ENCODE results near the gene ARSI. TPM values are rescaled to one million over a fixed set of nuclear protein-coding genes. Genes with fewer than 3 reads are reported as not detected.
A peak's percentile ranks its signal among the peaks of the same experiment; 100 is the strongest.

The ARSI gene
- total RNA-seq, 1 donor from 2014 or later, result 2.2 TPM

DNA sequence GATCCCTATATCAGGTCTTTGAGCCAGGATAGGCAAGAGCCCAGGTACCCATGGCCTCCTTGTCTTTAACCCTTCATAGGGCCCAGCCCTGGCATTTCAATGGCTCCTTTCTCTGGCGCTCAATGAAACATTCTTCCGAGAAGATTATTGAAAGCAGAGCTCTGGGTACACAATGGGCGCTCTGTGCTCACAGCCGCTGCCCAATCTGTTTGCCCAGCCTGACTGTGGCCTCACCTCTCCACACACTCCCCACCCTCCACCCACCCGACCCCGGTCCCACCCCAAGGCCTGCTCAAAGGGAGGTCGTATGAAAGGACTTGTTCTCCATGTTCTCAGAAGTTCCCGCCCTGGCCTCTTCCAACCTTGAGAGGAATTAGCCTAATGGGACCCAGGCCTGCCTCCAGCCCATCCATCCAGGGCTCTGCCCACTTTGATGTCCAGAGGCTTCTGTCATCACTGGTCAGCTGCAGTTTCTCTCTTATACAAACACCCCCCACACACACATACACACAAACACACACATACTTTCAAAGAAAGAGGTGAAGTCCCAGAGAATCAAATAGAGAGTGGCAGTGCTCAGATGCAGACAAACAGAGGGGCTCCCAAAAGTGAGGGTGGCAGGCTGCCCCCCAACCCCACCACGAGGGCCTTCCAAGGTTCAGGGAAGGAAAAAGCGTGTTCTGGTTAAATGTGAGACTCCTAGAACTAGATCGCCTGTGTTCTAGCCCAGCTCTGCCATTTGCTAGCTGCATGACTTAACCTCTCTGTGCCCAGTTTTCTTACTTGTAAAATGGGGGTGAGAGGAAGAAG is 5.1 kb upstream of the ARSI start:
- no peak for DNase-seq (ENCODE audit: low spot score)

DNA sequence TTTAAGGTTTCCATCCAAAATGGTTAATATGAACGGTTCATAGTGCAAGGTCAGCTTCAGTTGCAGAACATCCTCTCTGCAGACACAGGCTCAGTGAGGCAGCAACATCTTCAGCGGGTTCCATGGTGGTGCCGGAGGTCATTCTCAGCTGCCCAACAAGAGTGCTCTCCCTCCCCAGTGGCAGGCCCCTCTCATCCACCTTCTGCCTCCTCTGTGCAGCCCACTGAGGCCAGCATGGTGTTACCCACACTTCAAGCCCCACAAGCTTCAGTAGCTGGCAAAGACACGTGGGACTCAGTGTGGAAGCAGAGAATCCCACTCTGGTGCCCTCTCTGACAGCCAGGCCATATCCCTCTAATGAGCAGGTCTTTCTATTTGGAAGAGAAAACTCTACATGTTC is 4.1 kb upstream of the ARSI start:
- DNase-seq (ENCODE audit: low spot score), result no peak

DNA sequence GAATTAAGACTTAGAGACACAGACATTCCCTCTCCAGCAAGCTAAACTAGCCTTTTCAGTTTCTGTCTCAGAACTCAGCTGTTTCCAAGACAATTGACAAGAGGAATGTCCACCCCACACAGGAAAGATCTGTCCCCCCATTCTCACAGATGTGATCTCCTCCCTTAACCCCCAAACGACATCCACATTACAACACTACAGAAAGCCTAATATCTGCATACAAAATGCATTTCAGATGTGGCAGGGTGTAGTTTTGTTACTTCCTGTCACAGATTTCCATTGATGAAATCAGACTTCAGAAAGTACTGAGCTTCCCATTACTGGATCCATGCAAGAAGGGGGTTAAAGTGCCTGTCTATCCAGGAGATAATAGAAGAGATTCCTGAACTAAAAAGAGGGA is 2.9 kb upstream of the ARSI start:
- no peak for DNase-seq (ENCODE audit: low spot score)

DNA sequence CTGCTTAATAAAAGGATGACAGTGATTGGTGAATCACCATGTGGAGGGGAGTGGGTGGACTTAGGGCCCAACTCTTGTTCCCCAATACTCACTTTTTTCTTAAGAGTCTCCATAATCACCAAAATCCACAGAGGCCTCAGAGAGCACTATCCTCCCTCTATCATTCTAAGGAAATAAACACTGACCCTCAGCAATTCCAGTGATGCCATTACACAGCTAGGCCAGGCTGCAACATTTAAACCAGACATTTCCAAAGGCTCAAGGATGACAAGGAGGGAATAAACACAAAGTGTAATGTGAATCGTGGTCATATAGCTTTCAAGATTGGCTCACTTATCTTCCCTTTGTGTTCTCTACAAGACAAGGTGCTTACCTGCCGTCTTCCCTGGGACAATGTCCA is 2.4 kb upstream of the ARSI start:
- no peak for DNase-seq (ENCODE audit: low spot score)

DNA sequence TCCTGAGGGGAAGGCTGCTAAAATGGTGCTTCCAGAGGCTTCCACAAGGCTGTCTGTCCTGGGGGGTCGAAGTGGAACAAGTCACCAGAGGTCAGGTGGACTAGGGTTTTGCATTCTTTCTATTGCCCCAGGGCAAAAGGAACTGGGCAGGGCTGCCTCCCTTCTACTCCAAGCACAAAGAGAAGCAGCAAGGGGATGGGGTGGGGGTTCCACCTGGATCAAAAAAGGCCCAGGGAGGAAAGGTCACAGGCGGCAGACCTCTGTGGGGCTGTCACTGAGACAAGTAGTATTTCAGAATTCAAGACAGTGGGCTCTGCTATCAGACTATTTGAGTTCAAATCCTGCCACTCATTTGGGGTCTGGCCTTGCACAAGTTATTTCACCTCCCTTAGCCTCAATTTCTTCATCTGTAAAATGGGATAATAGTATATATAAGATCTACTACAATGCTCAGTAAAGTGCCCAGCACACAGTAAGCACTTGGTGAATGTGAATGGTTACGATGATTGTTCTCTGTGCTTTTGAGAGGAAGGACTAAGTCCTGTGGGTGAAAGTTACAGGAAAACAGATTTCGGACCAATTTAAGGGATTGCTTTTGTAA is 1.9 kb upstream of the ARSI start:
- DNase-seq (ENCODE audit: low spot score), result no peak

DNA sequence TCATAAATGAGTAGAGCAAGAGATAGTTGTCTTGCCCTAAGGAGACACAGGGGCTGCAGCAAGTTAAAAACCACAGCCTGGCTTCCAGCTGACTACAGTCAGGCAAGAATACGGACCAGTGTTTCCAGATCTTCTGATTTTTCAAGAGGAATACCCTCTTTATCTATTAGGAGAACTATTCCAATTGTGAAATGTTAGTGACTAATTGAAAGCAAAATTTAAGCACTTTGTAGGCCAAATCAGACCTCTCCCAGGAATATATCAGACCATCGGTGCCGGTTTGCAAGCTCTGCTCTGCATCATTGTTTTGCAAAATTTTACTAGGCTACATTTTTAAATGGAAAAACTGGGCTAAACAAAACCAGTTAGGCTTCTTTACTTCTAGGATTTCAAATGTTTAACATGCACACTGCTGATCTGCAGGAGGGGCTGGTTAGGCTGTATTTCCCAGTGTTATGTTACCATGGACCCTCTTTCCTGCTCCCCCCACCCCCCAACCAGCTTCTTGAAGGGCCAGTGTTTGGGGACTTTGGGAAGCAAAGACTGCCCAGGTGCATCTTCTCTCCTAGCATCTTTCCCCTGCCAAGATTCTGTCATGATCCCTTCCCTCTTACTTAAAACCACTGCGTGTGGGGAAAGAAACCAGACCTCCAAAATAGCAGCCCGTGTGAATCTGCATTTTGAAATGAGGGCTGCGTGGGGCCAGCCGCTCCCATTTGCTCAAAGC is 1.1 kb upstream of the ARSI start:
- DNase-seq (ENCODE audit: low spot score), result no peak

DNA sequence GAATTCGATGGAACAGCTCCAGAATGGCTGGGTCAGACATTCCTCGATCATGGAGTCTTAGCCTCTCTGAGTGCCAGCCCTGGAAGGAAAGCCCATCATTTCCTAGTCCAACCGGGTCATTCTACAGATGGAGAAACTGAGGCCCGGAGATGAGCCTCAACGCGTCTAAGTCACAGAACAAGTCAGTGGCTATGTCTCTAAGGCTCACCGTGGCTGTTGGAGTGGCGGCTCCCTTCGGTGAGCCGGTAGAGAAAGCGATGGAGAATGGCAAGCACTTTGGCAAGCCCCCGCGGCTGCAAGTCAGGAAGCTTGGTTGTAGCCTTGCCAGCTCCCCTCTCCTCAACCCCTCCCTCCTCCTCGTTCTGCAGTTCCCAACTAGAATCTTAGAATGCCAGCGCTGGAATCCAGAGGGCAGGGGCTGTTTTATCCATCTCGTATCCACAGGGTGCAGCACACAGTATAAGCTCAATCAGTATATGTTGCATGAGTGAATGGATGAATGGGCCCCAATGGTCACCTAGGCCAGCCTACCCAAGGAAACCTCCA is 438 bp upstream of the ARSI start:
- DNase-seq (ENCODE audit: low spot score), result no peak

DNA sequence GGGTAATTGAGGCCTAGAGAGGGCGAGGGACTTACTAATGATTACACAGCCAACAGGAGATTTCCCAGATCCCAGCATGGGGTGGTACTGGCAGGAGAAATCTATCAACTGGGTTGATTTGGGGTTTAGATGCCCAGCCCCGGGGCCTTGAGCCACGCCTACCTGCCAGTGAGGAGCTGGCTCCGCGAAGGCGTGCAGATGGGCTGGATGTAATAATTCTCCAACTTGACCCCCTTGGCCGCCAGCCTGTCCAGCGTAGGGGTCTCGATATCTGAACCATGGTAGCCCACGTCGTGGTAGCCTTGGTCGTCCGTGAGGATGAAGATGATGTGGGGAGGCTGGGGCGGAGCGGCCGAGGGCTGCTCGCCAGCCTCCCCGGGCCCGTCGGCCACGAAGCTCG is 804 bp downstream of the ARSI start:
- DNase-seq (ENCODE audit: low spot score), result no peak

DNA sequence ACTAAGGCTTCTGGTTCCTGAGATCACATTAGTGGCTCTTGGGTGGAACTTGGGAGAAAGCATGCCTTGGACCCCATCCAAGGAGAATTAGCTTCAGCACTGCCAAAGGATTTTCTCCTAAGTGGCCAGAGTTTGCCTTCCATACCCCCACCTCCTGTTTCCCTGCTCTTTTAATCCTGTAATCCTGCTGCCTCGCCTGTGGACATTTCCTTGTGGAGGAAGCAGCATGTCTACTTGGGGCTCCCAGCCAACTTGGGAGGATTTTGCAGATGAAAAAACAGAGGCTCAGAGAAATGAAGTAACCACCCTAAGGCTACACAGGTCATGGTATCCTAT is 1.6 kb downstream of the ARSI start:
- DNase-seq (ENCODE audit: low spot score), result no peak

DNA sequence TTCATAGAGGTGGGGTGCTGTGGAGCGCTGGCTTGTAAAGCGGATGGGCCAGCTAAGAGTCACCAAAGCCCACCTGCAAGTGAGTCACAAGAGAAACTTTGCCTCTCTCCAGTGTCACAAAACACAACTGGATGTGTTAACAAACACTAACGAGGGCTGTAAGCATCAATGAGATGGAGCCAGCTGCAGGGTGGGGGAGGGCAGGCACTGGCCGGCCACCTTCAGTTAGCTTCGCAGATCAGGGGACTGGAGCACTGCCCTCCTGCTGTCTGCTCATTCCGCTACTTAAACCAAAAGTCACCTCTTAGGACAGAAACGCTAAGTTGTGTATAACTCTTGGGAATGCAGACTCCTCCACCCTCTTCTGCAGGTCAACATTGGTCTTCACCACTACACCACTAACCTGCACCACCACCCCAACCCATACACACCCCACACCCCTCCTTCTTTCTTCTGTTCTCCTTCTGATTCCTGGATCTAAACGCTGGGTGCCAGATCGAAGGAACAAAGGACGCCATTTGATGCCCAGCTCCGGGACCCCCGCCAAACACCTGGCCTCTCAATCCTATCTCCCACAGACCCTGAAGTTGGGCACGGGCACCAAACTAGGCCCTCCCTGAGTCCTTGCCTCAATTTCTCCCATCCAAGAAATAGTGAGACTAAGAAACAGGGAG is 2.1 kb downstream of the ARSI start:
- no peak for DNase-seq (ENCODE audit: low spot score)

DNA sequence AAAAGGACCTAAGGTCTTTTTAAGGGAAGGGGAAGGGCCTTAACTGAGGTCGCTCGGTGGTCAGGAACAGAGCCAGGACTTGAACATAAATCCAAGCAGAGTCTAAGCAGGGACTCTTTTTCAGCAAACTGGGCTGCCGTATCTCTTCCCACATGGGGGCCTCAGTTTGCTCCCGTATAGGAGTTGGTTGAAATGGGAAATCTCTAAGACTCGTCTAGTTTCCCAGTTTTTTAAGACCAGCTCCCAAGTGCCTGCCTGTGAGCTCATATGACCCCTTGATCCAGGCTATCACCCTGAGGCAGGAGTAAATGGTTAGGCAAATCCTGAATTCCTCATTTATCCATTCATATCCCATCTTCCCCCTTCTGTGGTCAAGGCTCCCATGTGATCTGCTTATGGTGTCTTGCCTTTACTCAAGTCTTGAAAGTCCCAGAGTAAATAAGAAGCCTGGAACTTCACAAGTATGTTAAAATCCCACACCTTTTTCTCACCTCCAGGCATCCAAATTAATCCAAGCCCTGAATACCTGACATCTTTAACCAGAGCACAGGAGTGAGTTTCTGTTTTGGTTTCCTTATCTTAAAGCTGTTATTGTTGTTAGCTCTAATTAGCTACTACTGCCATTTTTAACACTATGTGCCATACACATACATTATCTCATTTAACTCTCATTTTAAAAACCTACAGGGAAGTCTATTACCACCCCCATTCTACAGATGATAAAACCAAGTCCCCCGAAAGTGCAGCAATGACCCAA is 3.0 kb downstream of the ARSI start:
- DNase-seq (ENCODE audit: low spot score), result no peak

DNA sequence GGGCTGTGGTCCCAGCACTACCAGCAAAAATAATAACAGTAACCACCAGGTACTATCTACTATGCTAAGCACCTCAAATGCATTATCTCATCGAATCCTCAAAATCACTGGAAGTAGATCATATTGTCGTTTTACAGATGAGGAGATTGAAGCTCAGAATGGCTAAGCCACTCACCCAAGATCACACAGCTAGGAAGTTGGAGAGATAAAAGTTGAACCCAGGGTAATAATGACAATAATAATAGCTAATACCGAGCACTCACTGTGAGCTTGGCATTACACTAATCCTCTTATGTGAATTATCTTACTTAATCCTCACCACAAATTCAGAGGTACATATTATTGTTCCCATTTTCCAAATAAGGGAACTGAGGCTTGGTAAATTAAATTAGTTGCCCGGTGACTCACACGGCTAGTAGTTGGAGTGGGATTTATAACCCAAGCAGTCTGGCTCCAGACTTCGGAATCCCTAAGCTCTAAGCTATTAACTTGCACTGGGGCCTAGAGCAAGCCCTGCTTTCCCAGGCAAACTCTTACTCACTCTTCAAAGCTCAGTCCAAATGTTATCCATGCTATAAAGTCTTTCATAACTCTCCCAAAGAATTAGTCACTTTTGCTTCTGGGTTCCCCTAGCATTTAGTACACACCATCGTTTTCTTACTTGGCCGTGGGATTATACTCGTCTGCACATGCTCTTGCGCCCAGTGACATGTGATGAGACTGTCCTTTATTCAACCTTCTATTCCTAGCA is 3.8 kb downstream of the ARSI start:
- no peak for DNase-seq (ENCODE audit: low spot score)

DNA sequence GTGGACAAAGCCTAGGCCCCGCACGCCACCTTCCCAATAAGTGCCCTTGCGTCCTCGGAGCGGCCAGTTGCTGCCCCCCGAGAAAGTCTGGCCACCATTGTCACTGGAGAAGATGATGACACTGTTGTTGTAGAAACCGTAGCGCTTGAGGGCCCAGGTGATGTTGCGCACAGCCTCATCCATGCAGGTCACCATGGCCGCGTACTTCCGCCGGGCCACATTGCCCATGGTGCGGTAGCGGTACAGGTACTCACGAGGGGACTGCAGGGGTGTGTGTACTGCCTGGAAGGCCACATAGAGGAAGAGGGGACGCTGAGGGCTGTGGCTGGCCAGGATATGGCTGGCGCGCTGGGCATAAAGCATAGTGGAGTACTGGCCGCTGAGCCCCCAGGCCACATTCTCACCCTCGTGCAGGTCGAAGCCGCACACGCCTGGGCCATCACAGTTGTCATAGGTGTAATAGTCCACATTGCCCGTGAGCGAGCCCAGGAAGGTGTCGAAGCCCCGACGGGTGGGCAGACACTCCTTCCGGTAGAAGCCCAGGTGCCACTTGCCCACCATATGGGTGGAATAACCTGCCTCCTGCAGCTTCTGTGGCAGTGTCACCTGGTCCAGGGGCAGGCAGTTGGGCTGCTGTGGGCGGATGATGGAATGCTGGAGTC is 4.6 kb downstream of the ARSI start:
- DNase-seq (ENCODE audit: low spot score), result no peak

DNA sequence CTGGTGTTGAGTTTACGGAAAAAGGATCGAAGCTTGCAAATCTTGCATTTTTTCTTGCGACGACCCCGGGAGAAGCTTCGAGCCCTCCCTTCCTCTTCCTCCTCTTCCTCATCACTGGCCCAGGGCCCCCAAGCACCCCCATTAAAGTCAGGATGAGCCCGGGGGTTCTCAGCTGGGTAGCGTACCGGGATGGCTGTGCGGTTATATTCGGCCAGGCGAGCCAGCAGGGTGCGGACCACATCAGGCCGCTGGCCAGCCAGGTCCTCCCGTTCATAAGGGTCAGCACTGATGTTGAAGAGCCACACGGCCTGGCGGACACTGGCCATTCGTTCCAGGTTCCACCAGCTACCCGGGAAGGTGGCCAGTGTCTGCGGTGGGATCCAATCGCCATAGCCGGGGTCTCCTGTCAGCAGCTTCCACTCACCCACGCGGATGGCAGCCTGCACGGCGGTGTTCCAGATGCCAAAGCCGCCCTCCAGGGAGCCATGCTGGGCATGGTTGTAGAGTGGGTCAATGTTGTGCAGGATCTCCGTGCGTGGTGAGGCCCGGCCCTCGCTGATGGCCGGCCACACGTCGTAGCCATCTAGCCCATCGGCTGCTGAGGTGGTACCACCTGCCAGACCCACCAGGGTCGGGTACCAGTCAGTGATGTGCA is 5.3 kb downstream of the ARSI start:
- DNase-seq (ENCODE audit: low spot score), result no peak

DNA sequence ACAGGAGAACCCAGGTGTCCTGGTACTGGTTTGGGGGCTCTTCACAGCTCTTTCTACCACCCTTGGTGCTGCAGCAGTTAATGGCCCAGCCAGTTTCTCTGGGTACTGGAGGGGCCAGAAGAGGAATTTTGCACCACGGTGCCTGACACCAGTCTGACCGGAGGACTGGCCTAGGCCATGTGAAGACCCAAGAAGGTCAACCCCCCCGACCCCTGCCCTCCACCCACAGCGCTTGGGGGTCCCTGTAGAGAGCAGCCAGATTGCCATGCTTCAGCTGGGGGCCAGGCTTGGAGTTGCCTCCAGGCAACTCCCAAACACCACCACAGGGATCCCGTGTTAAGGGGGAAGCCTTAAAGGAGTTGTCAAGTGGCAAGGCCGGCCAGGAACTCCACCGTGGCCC is 6.2 kb downstream of the ARSI start:
- no peak for DNase-seq (ENCODE audit: low spot score)

DNA sequence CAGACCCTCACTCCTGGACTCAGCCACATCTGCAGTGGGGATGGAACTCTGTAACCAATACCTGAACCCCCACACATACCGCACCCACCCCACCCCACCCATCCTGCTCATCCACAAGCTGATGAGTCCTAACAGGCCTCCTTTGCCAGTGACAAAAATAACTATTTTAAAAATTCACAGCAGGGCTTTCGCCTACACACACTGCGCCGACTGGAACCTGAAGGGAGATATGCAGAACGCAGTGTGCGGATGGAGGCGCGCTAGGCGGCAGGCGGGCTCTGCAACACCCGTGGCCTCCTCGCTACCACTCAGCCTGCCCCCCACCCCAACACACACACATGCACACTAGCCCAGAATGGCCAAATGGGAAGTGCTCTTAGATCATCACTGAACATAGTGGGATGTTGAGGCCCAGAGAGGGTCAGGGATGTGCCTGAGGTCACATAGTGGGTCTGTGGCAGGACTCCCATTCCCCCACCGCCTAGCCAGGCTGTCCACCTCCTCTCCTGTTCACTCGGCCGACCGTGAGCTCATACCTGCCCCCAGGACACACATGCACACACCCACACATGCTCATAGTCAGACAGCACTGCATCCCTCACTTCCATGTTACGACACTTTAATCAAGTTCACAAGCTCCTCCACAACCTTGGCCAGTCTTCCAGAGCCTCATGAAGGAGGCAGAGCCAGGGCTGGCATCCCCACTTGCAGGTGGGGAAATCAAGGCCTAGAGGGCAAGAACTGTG is 6.8 kb downstream of the ARSI start:
- DNase-seq (ENCODE audit: low spot score), result no peak

DNA sequence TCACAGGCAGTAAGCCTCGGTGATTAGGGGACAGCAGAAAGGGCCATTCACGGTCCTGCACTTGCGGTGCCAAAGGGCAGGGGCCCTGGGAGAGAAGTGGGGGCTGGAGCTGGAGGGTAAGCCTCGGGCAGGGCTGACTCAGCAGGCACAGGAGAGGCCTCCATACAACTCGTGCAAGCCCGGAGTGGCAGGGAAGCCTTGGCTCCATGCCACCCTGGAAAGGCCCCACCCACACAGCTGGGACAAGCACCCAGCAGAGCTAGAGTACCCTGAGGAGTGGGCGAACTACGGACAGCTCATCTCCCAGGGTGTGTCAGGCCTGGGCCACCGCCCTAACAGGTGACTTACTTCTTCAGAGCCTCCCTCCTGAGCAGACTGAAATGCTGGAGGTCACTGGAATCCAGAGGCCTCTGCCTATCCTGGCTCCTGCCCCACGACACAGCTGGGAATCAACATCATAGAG is 7.5 kb downstream of the ARSI start:
- peak; percentile 28 for DNase-seq (ENCODE audit: low spot score)

DNA sequence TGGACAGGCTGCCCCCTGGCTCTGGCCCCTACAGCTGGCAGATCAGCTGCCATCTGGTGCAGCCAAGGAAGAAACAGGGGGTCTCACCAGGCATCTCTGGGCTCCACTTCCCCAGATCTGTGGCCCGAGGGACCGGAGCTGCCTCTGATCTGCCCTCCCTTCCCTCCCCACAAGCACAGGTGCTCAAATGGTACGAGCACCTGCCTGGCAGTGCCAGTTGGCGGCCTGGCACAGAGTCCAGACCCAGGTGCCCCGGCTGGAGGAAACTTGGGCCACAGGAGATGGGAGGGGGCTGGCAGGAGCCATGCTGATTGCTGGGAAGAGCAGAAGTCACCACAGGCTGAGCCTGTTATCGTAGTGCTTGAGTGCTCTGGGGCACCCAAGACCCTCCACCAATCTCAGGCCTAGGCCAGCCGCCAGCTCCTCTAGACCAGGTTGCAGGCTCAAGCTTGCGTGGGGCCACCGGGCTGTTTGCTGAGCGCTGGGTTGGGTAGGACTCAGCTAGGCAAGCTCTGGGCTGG is 8.1 kb downstream of the ARSI start:
- DNase-seq (ENCODE audit: low spot score), result no peak
